Duodenal mucosa (tissue), 2 donors: ENCODE data around the gene KCNMB2.

Experiments
- H3K27ac ChIP-seq: one replicate; pipeline ENCODE4 v1.7.0; 2013; ENCODE audit warnings: low read depth, low read length
- H3K27me3 ChIP-seq, 2 donors: one replicate each; pipeline ENCODE4 v1.7.0; 2013; ENCODE audit warnings: low read length in 2 of 2, control low read depth in 1 of 2; ENCODE audit not compliant: insufficient read depth in 2 of 2, control insufficient read depth in 1 of 2
- H3K36me3 ChIP-seq, 2 donors: one replicate each; pipeline ENCODE4 v1.7.0; 2013; ENCODE audit warnings: low read length in 2 of 2, control low read depth in 1 of 2; ENCODE audit not compliant: insufficient read depth in 2 of 2, control insufficient read depth in 1 of 2
- H3K4me1 ChIP-seq, 2 donors: one replicate each; pipeline ENCODE4 v1.7.0; 2013; ENCODE audit warnings: low read length in 2 of 2, control low read depth in 1 of 2; ENCODE audit not compliant: insufficient read depth in 2 of 2, control insufficient read depth in 1 of 2
- H3K4me3 ChIP-seq, 2 donors: one replicate each; pipeline ENCODE4 v1.7.0; 2013; ENCODE audit warnings: low read length in 2 of 2, low read depth in 1 of 2
- H3K9ac ChIP-seq, 2 donors: one replicate each; pipeline ENCODE4 v1.7.0; 2013; ENCODE audit warnings: low read length in 2 of 2, low read depth in 1 of 2
- H3K9me3 ChIP-seq, 2 donors: one replicate each; pipeline ENCODE4 v1.7.0; 2013; ENCODE audit warnings: low read length in 2 of 2, control low read depth in 1 of 2; ENCODE audit not compliant: control insufficient read depth in 1 of 2

KCNMB2 gene

DNA sequence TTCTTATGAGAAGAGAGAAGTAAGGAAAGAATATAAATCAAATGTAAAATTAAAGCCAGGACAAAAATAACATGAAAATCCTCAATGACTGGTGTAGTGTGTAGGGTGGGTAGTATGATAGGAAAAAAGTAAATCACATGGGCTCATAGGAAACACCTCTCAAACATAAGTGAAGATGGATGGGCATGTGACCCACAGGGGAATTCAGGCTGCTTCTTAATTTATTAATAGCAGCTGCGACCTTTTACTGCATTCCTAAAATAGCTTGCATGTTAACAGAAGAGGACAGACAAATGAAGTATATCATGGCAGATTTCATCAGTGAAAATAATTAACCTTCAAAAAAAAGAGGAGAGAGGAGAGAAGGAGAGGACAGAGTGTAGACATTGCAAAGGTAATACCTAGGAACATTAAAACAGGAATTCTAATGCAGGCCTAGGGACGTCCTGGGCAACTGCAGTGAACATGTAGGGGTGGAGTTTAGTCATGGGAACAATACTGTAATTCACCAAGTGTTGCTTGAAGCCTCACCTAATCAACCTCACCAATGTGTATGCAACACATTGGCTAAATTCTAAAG lies 132.9 kb downstream of the KCNMB2 start:
- Histone ChIP-seq H3K27ac (no peak overlapping the region), H3K9me3 (no peaks in the 10 kb centered on the region)

DNA sequence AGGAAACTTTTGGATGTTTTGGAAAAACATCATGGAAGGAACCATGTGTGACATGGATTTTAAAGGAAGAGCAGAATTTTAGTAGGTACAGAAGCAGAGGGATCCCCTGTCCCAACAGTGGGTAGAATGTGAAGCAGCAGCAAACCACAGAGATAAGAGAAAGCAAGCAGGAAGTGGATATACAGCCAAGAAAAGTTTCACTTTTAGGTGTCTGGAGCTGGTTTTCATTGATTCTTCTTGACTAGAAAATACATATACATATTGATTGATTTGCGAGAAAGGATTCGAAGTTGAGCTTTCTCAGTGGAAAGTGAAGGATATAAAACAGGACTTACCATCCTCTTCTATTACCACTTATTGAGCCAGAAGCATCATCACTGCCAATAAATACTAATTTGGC lies 133.5 kb downstream of the KCNMB2 start:
- H3K36me3 ChIP-seq, result no peaks in the 10 kb centered on the region
- no peak overlapping the region for H3K27ac ChIP-seq
- no peaks in the 10 kb centered on the region for H3K9me3 ChIP-seq
- H3K9ac ChIP-seq, result no peak overlapping the region
- no peak overlapping the region for H3K4me3 ChIP-seq
- H3K4me1 ChIP-seq, result no peaks in the 10 kb centered on the region
- H3K27me3 ChIP-seq, result no peaks in the 10 kb centered on the region

More for the DNA sequence above, 132.9 kb downstream of the KCNMB2 start:
- Histone ChIP-seq H3K4me1 (no peaks in the 10 kb centered on the region), H3K4me3 (no peak overlapping the region), H3K27me3 (no peaks in the 10 kb centered on the region), H3K9ac (no peak overlapping the region), H3K36me3 (no peaks in the 10 kb centered on the region)

DNA sequence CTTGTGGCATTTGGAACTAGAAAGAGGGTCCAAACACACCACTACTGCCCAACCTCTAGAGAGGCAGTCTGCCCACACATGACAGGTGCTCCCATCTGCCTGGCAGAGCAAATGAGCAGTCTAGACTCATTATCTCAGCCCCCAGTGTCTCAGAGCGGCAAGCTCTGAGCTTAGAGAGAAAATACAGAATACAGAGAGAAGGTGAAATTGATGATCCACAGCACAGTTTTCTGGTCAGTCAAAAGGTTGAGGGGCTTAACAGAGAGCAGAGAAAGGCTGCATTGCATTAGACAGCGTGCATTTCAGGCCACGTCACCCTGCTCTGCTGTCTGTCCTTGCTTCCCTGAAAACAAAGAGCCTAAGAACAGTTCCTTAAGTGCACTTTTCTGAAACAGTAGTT lies 135.1 kb downstream of the KCNMB2 start:
- no peaks in the 10 kb centered on the region for H3K36me3 ChIP-seq
- H3K27ac ChIP-seq, result no peak overlapping the region
- H3K4me1 ChIP-seq, result no peaks in the 10 kb centered on the region
- H3K9ac ChIP-seq, result no peak overlapping the region
- H3K4me3 ChIP-seq, result no peak overlapping the region
- no peaks in the 10 kb centered on the region for H3K9me3 ChIP-seq
- no peaks in the 10 kb centered on the region for H3K27me3 ChIP-seq

DNA sequence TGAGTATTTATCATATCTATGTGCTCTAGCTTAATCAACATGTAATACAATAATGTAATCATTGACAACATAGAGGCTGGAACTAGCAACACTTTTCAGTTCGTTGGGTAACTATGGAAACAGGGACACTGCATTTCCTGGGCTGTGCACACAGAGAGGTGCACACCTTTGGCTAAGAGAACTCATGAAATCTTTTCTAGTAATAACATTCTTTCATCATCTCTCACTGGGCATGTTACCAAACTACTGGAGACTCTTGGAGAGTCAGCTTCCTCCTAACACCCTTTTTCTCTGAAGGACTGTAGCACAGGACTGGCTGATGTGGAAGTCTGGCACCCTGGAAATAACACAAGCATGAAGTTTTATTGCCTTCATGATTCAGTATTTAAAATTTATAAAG lies 135.6 kb downstream of the KCNMB2 start:
- H3K36me3 ChIP-seq, result no peaks in the 10 kb centered on the region
- no peak overlapping the region for H3K4me3 ChIP-seq
- no peaks in the 10 kb centered on the region for H3K9me3 ChIP-seq
- H3K4me1 ChIP-seq, result no peaks in the 10 kb centered on the region
- no peak overlapping the region for H3K27ac ChIP-seq
- no peak overlapping the region for H3K9ac ChIP-seq
- H3K27me3 ChIP-seq, result no peaks in the 10 kb centered on the region

DNA sequence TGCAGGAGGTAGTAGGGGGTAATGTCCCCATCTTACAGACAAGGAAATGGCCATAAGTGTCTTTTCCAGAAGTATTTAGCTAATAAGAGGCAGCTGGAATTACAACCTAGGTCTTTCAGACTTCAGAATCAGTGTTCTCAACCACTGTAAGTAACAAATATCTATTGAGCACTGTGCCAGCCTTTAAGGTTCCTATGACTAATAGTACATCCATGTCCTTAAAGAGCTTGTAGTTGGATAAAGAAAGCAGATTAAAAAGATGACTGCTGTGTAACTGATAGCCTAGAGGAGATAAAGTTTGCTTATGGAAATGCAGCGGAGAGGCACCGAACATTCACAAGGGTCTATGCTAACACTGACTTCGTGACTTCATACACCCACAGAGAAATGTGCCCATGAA lies 136.0 kb downstream of the KCNMB2 start:
- H3K27me3 ChIP-seq, result no peaks in the 10 kb centered on the region
- no peak overlapping the region for H3K9ac ChIP-seq
- H3K36me3 ChIP-seq, result no peaks in the 10 kb centered on the region
- no peaks in the 10 kb centered on the region for H3K9me3 ChIP-seq
- H3K4me3 ChIP-seq, result no peak overlapping the region
- no peaks in the 10 kb centered on the region for H3K4me1 ChIP-seq
- H3K27ac ChIP-seq, result no peak overlapping the region

DNA sequence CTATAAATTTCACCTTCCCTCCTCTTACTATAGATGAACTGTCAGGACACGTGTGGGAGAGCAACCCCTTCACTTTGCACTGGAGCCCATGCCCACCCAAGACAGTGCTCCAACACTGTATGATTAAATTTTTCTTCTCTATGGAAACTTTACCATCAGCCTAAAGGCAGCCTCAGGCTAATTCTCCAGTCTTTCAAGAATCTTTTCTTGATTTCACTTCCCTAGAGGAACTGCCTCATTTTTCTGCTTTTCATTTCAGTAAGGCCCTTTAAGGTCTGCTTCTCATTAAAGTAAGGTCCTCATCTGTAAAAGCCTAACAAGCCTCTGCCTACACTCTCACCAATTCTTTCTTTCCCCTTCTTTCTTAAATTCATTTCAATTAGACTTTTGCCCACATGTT lies 137.3 kb downstream of the KCNMB2 start:
- Histone ChIP-seq H3K4me1 (no peaks in the 10 kb centered on the region), H3K27me3 (no peaks in the 10 kb centered on the region)

DNA sequence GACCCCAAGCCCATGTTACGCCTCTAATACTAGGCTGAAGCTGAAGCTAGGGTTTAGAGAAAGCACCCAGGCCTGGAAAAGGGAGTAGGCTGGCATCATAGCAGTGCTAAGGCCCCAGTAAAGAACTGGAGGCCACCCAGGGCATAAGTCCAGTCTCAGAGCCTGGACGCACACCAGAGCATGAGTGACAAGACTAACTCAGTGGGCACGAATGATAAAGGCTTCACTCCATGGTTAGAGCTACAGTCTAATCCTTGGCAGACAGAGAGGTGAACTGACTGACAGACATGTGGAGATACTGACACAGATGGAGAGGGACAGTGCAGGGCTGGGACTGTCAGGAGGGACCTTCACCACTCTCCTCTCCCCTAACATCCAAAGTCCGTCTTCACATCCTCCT lies 139.8 kb downstream of the KCNMB2 start:
- Histone ChIP-seq H3K27ac (no peak overlapping the region), H3K4me3 (no peak overlapping the region), H3K9ac (no peak overlapping the region), H3K9me3 (no peaks in the 10 kb centered on the region), H3K4me1 (no peaks in the 10 kb centered on the region), H3K36me3 (no peaks in the 10 kb centered on the region), H3K27me3 (no peaks in the 10 kb centered on the region)

More for the DNA sequence above, 137.3 kb downstream of the KCNMB2 start:
- H3K27ac ChIP-seq, result no peak overlapping the region
- no peak overlapping the region for H3K9ac ChIP-seq
- no peaks in the 10 kb centered on the region for H3K9me3 ChIP-seq
- H3K4me3 ChIP-seq, result no peak overlapping the region
- H3K36me3 ChIP-seq, result no peaks in the 10 kb centered on the region

DNA sequence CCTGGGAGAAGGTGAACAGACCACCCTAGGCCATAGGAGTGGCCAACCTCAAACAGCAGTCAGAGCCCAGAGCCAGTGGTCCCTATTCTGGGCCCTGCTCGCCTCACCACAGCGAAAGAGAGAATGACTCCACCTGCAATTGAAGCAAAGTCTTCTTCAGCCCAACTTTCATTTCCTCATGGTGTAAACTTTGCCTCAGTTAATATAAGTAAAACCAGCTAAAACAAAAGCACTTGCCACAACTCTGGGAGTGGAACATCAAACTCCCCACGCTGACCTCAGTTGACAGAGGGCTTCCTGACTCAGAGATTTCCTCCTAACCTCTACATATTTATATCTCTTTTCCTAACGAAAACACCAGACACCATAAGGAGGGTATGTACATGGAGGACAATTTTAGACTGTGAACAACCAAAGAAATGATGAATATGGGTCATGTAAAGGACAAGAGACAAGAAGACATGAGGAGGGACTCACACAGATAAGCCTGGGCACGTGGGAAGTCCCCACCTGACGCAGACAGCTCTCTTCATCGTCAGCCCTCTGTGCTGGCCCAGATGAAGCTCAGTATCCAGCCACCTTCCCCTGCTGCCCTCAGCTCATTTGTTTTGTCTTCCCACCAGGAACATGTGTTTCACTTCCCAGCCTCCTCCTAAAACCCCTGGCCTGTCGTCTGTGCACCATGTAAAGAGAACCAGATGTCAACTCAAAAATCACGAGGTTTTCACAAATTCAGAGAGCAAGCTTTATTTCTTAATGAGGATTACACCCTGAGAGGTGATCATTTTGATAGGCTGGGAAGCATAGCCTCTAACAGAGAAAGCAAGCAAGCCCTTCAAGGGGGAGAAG lies 140.9 kb downstream of the KCNMB2 start:
- Histone ChIP-seq H3K4me3 (no peak overlapping the region), H3K9me3 (no peaks in the 10 kb centered on the region), H3K27me3 (no peaks in the 10 kb centered on the region)

DNA sequence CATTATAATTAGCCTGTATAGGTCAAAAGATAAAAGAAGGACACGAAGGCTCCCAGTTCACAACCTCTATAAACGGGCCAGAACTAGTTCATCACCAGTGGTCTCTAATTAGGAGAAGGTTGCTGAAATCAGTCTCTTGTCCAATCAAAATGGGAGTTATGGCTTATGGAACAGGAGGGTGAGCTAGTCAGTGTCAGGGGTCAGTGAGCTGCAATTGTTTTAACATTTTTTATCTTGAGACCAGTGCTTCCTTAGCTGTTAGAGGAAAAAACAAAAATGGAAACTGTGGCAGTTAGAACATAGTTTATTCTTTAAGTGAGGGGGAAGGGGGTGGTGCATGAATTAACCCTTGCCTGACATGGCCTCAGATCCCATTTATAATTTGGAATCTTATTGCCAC lies 141.7 kb downstream of the KCNMB2 start:
- Histone ChIP-seq H3K4me1 (no peaks in the 10 kb centered on the region), H3K9me3 (no peaks in the 10 kb centered on the region), H3K27ac (no peak overlapping the region), H3K9ac (no peak overlapping the region), H3K36me3 (no peaks in the 10 kb centered on the region), H3K27me3 (no peaks in the 10 kb centered on the region), H3K4me3 (no peak overlapping the region)

More for the DNA sequence above, 140.9 kb downstream of the KCNMB2 start:
- no peak overlapping the region for H3K9ac ChIP-seq
- H3K4me1 ChIP-seq, result no peaks in the 10 kb centered on the region
- no peaks in the 10 kb centered on the region for H3K36me3 ChIP-seq
- H3K27ac ChIP-seq, result no peak overlapping the region

DNA sequence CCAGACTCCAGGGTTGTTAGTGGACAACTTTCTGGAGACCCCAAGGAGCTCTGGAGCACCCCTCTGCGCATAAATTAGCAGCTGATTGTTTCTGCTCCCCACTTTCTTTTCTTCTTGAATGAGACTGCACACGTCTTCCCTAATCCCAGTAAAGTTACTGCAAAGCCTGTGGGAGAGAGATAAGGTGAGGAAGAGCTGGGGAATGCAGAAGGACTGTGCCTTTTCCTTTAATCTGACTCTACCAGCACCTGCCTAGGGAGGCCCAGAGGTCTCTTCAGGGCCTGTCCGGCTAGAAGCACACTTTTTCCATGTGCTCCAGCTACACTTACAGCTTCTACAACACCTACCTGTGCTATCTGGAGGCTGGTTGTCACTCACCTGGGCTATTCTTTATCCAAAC lies 143.8 kb downstream of the KCNMB2 start:
- Histone ChIP-seq H3K4me1 (no peaks in the 10 kb centered on the region), H3K4me3 (no peak overlapping the region), H3K9me3 (no peaks in the 10 kb centered on the region), H3K27me3 (no peaks in the 10 kb centered on the region), H3K9ac (no peak overlapping the region), H3K27ac (no peak overlapping the region), H3K36me3 (no peaks in the 10 kb centered on the region)
